Cardiac muscle cell (in vitro differentiated cells and primary cell): ENCODE data around the gene RAB40B. TPM values are rescaled to one million over a fixed set of nuclear protein-coding genes. Genes with fewer than 3 reads are reported as not detected.
"Not testable (repeated sequence)": the region's sequence is repeated elsewhere in the genome, so short reads cannot be mapped to it uniquely, and the experiment has no call there.

Source experiments
- DNase-seq, 2 donors: peaks; one replicate each; pipeline versions ENCODE4 v3.0.0 to v3.0.0-alpha.2; 2010 to 2017; ENCODE audit warnings: low read depth in 1 of 2, low spot score in 1 of 2
- H3K27ac ChIP-seq: fragments of 200-600 bp; sonication (generic); 2 replicates; pipeline ENCODE4 v1.5.1; 2016
- H3K27me3 ChIP-seq: fragments of 200-600 bp; sonication (generic); 2 replicates; pipeline ENCODE4 v1.6.0; 2016; ENCODE audit warnings: control low read depth
- H3K36me3 ChIP-seq: fragments of 200-600 bp; sonication (generic); 2 replicates; pipeline ENCODE4 v1.5.1; 2016; ENCODE audit warnings: control low read depth
- H3K4me1 ChIP-seq: fragments of 200-600 bp; sonication (generic); 2 replicates; pipeline ENCODE4 v1.8.1; 2017; ENCODE audit warnings: low read depth, mild to moderate bottlenecking, mixed run types
- H3K4me3 ChIP-seq: fragments of 200-600 bp; sonication (generic); 2 replicates; pipeline ENCODE4 v1.5.1; 2016; ENCODE audit warnings: mild to moderate bottlenecking
- H3K9me3 ChIP-seq: fragments of 200-600 bp; sonication (generic); 2 replicates; pipeline ENCODE4 v1.5.1; 2017; ENCODE audit warnings: low read depth, mild to moderate bottlenecking, control low read depth
- polyA plus RNA-seq: library from polyadenylated mRNA; unstranded; fragments of >200 nt; fragmentation: Nextera tagmentation; extraction: Ambion mirVana; gene quantifications from 2 replicates; pipeline ENCODE4 v1.2.1, GENCODE V29; 2016
- total RNA-seq: library from RNA; depleted of rRNA; stranded (reverse); fragments of >200 nt; gene quantifications from 2 replicates; pipeline ENCODE4 v1.2.3, GENCODE V29; 2016
- TF ChIP-seq, protein P1 (sequence below): IDR thresholded peaks from 2 replicates; pipeline ENCODE4 v1.5.1; 2012; ENCODE audit warnings: low read depth, mild to moderate bottlenecking, low read length

The RAB40B gene
- total and polyA plus RNA-seq, 2 experiments from 2014 or later = 28.9 to 29.7 TPM

DNA sequence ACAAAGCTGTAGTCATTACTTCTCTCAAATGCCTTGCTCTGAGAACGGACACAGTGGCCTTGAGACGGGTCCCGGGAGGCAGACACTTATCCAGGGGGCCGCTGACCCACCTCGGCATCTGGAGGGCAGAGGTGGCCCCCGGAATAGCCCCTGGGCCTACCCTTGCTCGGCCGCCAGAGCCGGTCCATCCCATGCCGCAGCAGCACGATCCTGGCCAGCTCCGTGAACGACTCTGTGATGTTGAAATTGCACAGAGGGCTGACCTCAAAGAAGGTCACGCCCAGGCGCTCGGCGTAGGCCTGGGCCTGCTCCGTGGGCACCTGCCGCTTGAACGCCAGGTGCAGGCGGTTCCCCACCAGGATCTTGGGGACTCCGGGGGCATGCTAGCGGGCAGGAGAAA lies 40.2 kb downstream of the RAB40B start:
- DNase-seq = no peak
- H3K27me3 ChIP-seq = no peaks in the 10 kb centered on the region
- TF ChIP-seq, protein P1, sequence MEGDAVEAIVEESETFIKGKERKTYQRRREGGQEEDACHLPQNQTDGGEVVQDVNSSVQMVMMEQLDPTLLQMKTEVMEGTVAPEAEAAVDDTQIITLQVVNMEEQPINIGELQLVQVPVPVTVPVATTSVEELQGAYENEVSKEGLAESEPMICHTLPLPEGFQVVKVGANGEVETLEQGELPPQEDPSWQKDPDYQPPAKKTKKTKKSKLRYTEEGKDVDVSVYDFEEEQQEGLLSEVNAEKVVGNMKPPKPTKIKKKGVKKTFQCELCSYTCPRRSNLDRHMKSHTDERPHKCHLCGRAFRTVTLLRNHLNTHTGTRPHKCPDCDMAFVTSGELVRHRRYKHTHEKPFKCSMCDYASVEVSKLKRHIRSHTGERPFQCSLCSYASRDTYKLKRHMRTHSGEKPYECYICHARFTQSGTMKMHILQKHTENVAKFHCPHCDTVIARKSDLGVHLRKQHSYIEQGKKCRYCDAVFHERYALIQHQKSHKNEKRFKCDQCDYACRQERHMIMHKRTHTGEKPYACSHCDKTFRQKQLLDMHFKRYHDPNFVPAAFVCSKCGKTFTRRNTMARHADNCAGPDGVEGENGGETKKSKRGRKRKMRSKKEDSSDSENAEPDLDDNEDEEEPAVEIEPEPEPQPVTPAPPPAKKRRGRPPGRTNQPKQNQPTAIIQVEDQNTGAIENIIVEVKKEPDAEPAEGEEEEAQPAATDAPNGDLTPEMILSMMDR = no peak
- H3K36me3 ChIP-seq = no peaks in the 10 kb centered on the region
- H3K27ac ChIP-seq = no peak overlapping the region
- no peaks in the 10 kb centered on the region for H3K4me1 ChIP-seq
- no peak overlapping the region for H3K4me3 ChIP-seq
- no peaks in the 10 kb centered on the region for H3K9me3 ChIP-seq

DNA sequence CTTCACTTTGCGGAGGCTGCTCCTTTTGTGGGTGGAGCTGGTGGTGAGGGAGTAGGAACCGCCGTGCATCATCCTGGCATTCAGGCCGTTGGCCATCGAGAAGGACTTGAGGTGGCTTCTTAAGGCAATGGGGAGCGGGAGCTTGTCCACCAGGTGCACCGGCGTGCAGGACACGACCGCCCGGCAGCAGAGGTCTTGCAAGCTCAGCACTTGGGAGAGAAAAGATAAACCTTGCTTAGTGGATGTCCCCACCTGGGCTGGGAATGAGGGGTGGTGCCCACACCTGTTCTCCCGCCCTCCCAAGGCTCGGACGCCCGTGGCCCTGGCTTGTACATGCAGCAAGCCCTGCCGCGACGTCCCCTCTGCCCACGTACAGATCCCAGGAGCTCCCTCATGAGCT lies 40.6 kb downstream of the RAB40B start:
- H3K9me3 ChIP-seq = no peaks in the 10 kb centered on the region
- H3K4me1 ChIP-seq = no peaks in the 10 kb centered on the region
- no peak for DNase-seq
- no peaks in the 10 kb centered on the region for H3K27me3 ChIP-seq
- no peak overlapping the region for H3K4me3 ChIP-seq
- H3K27ac ChIP-seq = no peak overlapping the region
- H3K36me3 ChIP-seq = no peaks in the 10 kb centered on the region
- TF ChIP-seq, protein P1 = no peak

- TF ChIP-seq, protein P1 = no peak
- Histone ChIP-seq H3K27me3 (no peaks in the 10 kb centered on the region), H3K27ac (no peak overlapping the region), H3K4me1 (no peaks in the 10 kb centered on the region), H3K36me3 (no peaks in the 10 kb centered on the region), H3K4me3 (no peak overlapping the region), H3K9me3 (no peaks in the 10 kb centered on the region)
- DNase-seq = no peak
Measured at GRCh38 chr17:82656266-82656665, 42.2 kb downstream of the RAB40B start.

- no peak for DNase-seq
- Histone ChIP-seq H3K4me1 (no peaks in the 10 kb centered on the region), H3K9me3 (no peaks in the 10 kb centered on the region), H3K4me3 (no peak overlapping the region), H3K27ac (no peak overlapping the region), H3K36me3 (no peaks in the 10 kb centered on the region), H3K27me3 (no peaks in the 10 kb centered on the region)
- TF ChIP-seq, protein P1 = no peak
Measured at GRCh38 chr17:82655523-82655922, 43.0 kb downstream of the RAB40B start.

DNA sequence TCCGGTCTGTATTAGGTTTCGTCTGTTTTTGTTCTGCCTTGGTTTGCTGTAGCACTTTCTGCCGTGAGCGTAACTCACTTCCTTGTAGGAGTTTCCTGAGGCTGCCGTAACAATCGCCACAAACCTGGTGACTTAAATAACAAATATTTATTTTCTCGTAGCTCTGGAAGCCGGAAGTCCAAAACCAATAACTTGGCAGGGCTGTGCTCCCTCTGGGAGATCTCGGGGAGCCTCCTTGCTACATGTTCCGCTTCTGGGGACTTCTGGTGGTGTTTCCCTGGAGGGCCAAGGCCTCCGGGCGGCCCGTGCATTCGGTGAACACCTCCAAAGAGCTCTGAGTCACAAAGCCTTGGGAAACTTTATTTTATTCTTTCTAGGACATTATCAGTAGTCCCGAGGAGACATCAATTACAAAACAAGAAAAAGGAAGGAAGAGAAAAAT lies 43.4 kb downstream of the RAB40B start:
- no peaks in the 10 kb centered on the region for H3K9me3 ChIP-seq
- H3K27me3 ChIP-seq = no peaks in the 10 kb centered on the region
- H3K4me1 ChIP-seq = no peaks in the 10 kb centered on the region
- no peaks in the 10 kb centered on the region for H3K36me3 ChIP-seq
- H3K4me3 ChIP-seq = no peak overlapping the region
- TF ChIP-seq, protein P1 = no peak
- H3K27ac ChIP-seq = no peak overlapping the region
- peak in 1 of 2 donors; percentile 7 for DNase-seq

- not testable (repeated sequence) for H3K4me1 ChIP-seq, DNase-seq, H3K36me3 ChIP-seq, H3K4me3 ChIP-seq, H3K27me3 ChIP-seq, H3K27ac ChIP-seq, H3K9me3 ChIP-seq
Measured at GRCh38 chr17:82654611-82655010, 43.9 kb downstream of the RAB40B start.
